Liver (tissue), 9 donors: ENCODE measurements around the gene GPRC5D. TPM values are rescaled to one million over a fixed set of nuclear protein-coding genes. Genes with fewer than 3 reads are reported as not detected.

Experiments used
- DNase-seq: peaks from one replicate; pipeline ENCODE4 v3.0.0-alpha.2; 2017; ENCODE audit warnings: low spot score
- H3K27ac ChIP-seq, 2 donors: one replicate each; pipeline ENCODE4 v1.7.0; 2013; ENCODE audit warnings: inconsistent platforms in 2 of 2, low read length in 2 of 2, control low read depth in 1 of 2, low read depth in 1 of 2, mild to moderate bottlenecking in 1 of 2
- H3K27me3 ChIP-seq, 4 donors: one replicate each; pipeline versions ENCODE4 v1.6.1 to v1.7.0; 2013; ENCODE audit warnings: low read length in 3 of 4, inconsistent platforms in 1 of 4, mild to moderate bottlenecking in 1 of 4, moderate library complexity in 1 of 4; ENCODE audit not compliant: control insufficient read depth in 4 of 4, insufficient read depth in 4 of 4
- H3K36me3 ChIP-seq, 4 donors: one replicate each; pipeline versions ENCODE4 v1.6.1 to v1.7.0; 2013; ENCODE audit warnings: low read length in 3 of 4, mild to moderate bottlenecking in 3 of 4, low read depth in 1 of 4, moderate library complexity in 1 of 4; ENCODE audit not compliant: control insufficient read depth in 4 of 4, insufficient read depth in 3 of 4
- H3K4me1 ChIP-seq, 4 donors: one replicate each; pipeline versions ENCODE4 v1.6.1 to v1.7.0; 2013; ENCODE audit warnings: low read length in 3 of 4, mild to moderate bottlenecking in 3 of 4, moderate library complexity in 1 of 4; ENCODE audit not compliant: control insufficient read depth in 4 of 4, insufficient read depth in 4 of 4
- H3K4me3 ChIP-seq, 3 donors: one replicate each; pipeline versions ENCODE4 v1.6.1 to v1.7.0; 2013; ENCODE audit warnings: low read length in 3 of 3, control low read depth in 1 of 3, low read depth in 1 of 3, mild to moderate bottlenecking in 1 of 3
- H3K9ac ChIP-seq, 2 donors: one replicate each; pipeline ENCODE4 v1.7.0; 2013; ENCODE audit warnings: low read length in 2 of 2, mild to moderate bottlenecking in 2 of 2, moderate library complexity in 2 of 2, control low read depth in 1 of 2, low read depth in 1 of 2
- H3K9me3 ChIP-seq, 4 donors: one replicate each; pipeline versions ENCODE4 v1.6.1 to v1.7.0; 2013; ENCODE audit warnings: low read length in 3 of 4; ENCODE audit not compliant: control insufficient read depth in 4 of 4
- ATF3 ChIP-seq: IDR thresholded peaks from 2 replicates; pipeline ENCODE4 v1.6.1; 2016; ENCODE audit warnings: antibody characterized with exemption
- CTCF ChIP-seq: fragments of 150-350 bp; IDR thresholded peaks from 2 replicates; pipeline ENCODE4 v1.5.1; 2017; ENCODE audit warnings: improper control_type of control experiment, low read depth, low read length; ENCODE audit not compliant: missing input control
- EGR1 ChIP-seq, 2 donors: IDR thresholded peaks; 2 replicates each; pipeline ENCODE4 v1.6.1; 2016 to 2018; ENCODE audit warnings: antibody characterized with exemption in 2 of 2, low read depth in 2 of 2
- FOXA1 ChIP-seq: IDR thresholded peaks from 2 replicates; pipeline ENCODE4 v1.6.1; 2016; ENCODE audit warnings: antibody characterized with exemption
- FOXA2 ChIP-seq: IDR thresholded peaks from 2 replicates; pipeline ENCODE4 v1.6.1; 2016; ENCODE audit warnings: antibody characterized with exemption
- GABPA ChIP-seq, 2 donors: IDR thresholded peaks in 1 of 2; conservative IDR thresholded peaks in 1 of 2; 2 replicates each; pipeline ENCODE4 v1.6.1; 2016; ENCODE audit warnings: antibody characterized with exemption in 2 of 2, mild to moderate bottlenecking in 1 of 2, moderate library complexity in 1 of 2
- HNF4A ChIP-seq, 2 donors: conservative IDR thresholded peaks; 2 replicates each; pipeline ENCODE4 v1.6.1; 2016; ENCODE audit warnings: antibody characterized with exemption in 2 of 2, mild to moderate bottlenecking in 2 of 2
- HNF4G ChIP-seq: IDR thresholded peaks from 2 replicates; pipeline ENCODE4 v1.6.1; 2016; ENCODE audit warnings: antibody characterized with exemption
- JUND ChIP-seq, 2 donors: IDR thresholded peaks; 2 replicates each; pipeline ENCODE4 v1.6.1; 2016; ENCODE audit warnings: antibody characterized with exemption in 2 of 2
- MAX ChIP-seq: IDR thresholded peaks from 2 replicates; pipeline ENCODE4 v1.6.1; 2016; ENCODE audit warnings: antibody characterized with exemption
- NR2F2 ChIP-seq: IDR thresholded peaks from 2 replicates; pipeline ENCODE4 v1.6.1; 2016; ENCODE audit warnings: antibody characterized with exemption
- RAD21 ChIP-seq, 2 donors: IDR thresholded peaks; 2 replicates each; pipeline ENCODE4 v1.6.1; 2016; ENCODE audit warnings: antibody characterized with exemption in 2 of 2, mild to moderate bottlenecking in 2 of 2
- REST ChIP-seq: IDR thresholded peaks from 2 replicates; pipeline ENCODE4 v1.6.1; 2016; ENCODE audit warnings: antibody characterized with exemption, mild to moderate bottlenecking
- RXRA ChIP-seq, 2 donors: IDR thresholded peaks; 2 replicates each; pipeline ENCODE4 v1.6.1; 2017 to 2018; ENCODE audit warnings: antibody characterized with exemption in 2 of 2, mild to moderate bottlenecking in 1 of 2
- SP1 ChIP-seq: IDR thresholded peaks from 2 replicates; pipeline ENCODE4 v1.6.1; 2018; ENCODE audit warnings: antibody characterized with exemption, mild to moderate bottlenecking
- TAF1 ChIP-seq: conservative IDR thresholded peaks from 2 replicates; pipeline ENCODE4 v1.6.1; 2016; ENCODE audit warnings: antibody characterized with exemption, mild to moderate bottlenecking
- ZBTB33 ChIP-seq: IDR thresholded peaks from 2 replicates; pipeline ENCODE4 v1.6.1; 2016; ENCODE audit warnings: antibody characterized with exemption
- WGBS: extraction: QIAGEN DNeasy Blood & Tissue Kit; methylation state at CpG from one replicate; pipeline ENCODE4 v1.1.7; 2013; 5-methylcytosine and 5-hydroxymethylcytosine counted together
- polyA plus RNA-seq, 2 donors: library from polyadenylated mRNA; stranded (reverse) in 1 of 2; unstranded in 1 of 2; fragments of 200-250 nt in 1 of 2; fragments of >200 nt in 1 of 2; fragmentation: Nextera tagmentation in 1 of 2; extraction: Ambion mirVana in 1 of 2; gene quantifications; one replicate each; pipeline versions ENCODE4 v1.2.1 to v1.2.3, GENCODE V29; 2013 to 2015
- total RNA-seq, 2 donors: library from RNA; depleted of rRNA; stranded (reverse); fragments of >200 nt; gene quantifications; one replicate each; pipeline ENCODE4 v1.2.3, GENCODE V29; 2014
- donor health status: healthy.
- donor health status: healthy.
- donor health status: healthy.
- donor health status: healthy.
- donor health status: healthy.

Gene GPRC5D
- total and polyA plus RNA-seq, 4 donors = 0.13 to 0.17 TPM; not detected in 2

- TF ChIP-seq HNF4G (no peak), JUND (IDR thresholded peaks at IDR 0.05) (no peak), ATF3 (no peak), FOXA2 (no peak), RXRA (IDR thresholded peaks at IDR 0.05) (no peak), RAD21 (IDR thresholded peaks at IDR 0.05) (no peak), HNF4A (conservative IDR thresholded peaks at IDR 0.05) (no peak), MAX (no peak), SP1 (no peak), ZBTB33 (no peak), CTCF (no peak), FOXA1 (no peak), TAF1 (no peak), GABPA (IDR thresholded peaks at IDR 0.05 in 1 of 2, conservative IDR thresholded peaks at IDR 0.05 in 1 of 2) (no peak), REST (no peak), NR2F2 (no peak)
- H3K27me3 ChIP-seq = no peaks in the 10 kb centered on the region
- no peak overlapping the region for H3K4me3 ChIP-seq
- H3K27ac ChIP-seq = no peak overlapping the region
- peaks cover 0 to 7% (median 5%) of the 10 kb centered on the region in 4 donors for H3K4me1 ChIP-seq
- no peaks in the 10 kb centered on the region for H3K36me3 ChIP-seq
- no peak overlapping the region for H3K9ac ChIP-seq
- DNase-seq = no peak
- no peaks in the 10 kb centered on the region for H3K9me3 ChIP-seq
Observed at GRCh38 chr12:12945591-12945990, 6.4 kb downstream of the GPRC5D start.

- Histone ChIP-seq H3K4me3 (no peak overlapping the region), H3K27ac (no peak overlapping the region), H3K9ac (no peak overlapping the region), H3K36me3 (no peaks in the 10 kb centered on the region), H3K4me1 (peaks cover 0 to 7% (median 5%) of the 10 kb centered on the region in 4 donors), H3K27me3 (no peaks in the 10 kb centered on the region), H3K9me3 (no peaks in the 10 kb centered on the region)
- no peak for DNase-seq
- 92% methylated on average over 8 of the region's 8 CpGs for WGBS
- TF ChIP-seq ZBTB33 (no peak), TAF1 (no peak), FOXA1 (no peak), HNF4G (no peak), HNF4A (conservative IDR thresholded peaks at IDR 0.05) (no peak), EGR1 (IDR thresholded peaks at IDR 0.05; ENCODE audit: low read depth in 2 of 2) (no peak), CTCF (no peak), RXRA (IDR thresholded peaks at IDR 0.05) (no peak)
Observed at GRCh38 chr12:12943586-12944260, 8.2 kb downstream of the GPRC5D start.
